Measurements from ENCODE around the gene PPP2R2B.

- TF ChIP-seq CTCF (conservative IDR thresholded peaks at IDR 0.05; ENCODE audit: low read depth, low read length), result no peak
- TF ChIP-seq EZH2 (IDR thresholded peaks at IDR 0.05; ENCODE audit: borderline replicate concordance, low read depth, low read length, poor library complexity, severe bottlenecking), result no peak
These were observed 108.0 kb downstream of the PPP2R2B start for GRCh38 chr5:146770546-146770945.
